ENCODE measurements around the gene SYT9.

Gene SYT9

GRCh38 chr11:7268758-7269157 lies 17.1 kb downstream of the SYT9 start:
- CTCF ChIA-PET = interaction anchor here (0.6 to 1.8 kb wide), 2 partner anchors 10 to 596 kb away, joined by 3 to 6 read pairs; no protein-coding TSS in a partner anchor

GRCh38 chr11:7270233-7270865 lies 18.6 kb downstream of the SYT9 start:
- ChIA-PET CTCF (interaction anchor here (0.6 to 1.8 kb wide), 2 partner anchors 8 to 282 kb away, joined by 4 to 6 read pairs; no protein-coding TSS in a partner anchor), POLR2A (no interaction called here)
- H3K27ac ChIP-seq (ENCODE audit: extremely low read depth, low read depth, low read length) = no peak overlapping the region
- TF ChIP-seq ZSCAN4 (tag by site-specific recombination; IDR thresholded peaks at IDR 0.05) (no peak), ZNF677 (tag by site-specific recombination; IDR thresholded peaks at IDR 0.05) (no peak), KLF9 (tag by site-specific recombination; IDR thresholded peaks at IDR 0.05; ENCODE audit: low read depth) (no peak), ZBTB11 (tag by site-specific recombination; conservative IDR thresholded peaks at IDR 0.05; ENCODE audit: low read depth) (no peak), ZNF654 (tag by site-specific recombination; IDR thresholded peaks at IDR 0.05; ENCODE audit: low read depth) (no peak), ZBTB44 (tag by site-specific recombination; IDR thresholded peaks at IDR 0.05) (no peak), ZNF704 (tag by site-specific recombination; IDR thresholded peaks at IDR 0.05) (no peak), ZNF174 (tag by site-specific recombination; IDR thresholded peaks at IDR 0.05) (no peak), SCRT2 (tag by site-specific recombination; IDR thresholded peaks at IDR 0.05) (no peak), ZNF140 (tag by site-specific recombination; IDR thresholded peaks at IDR 0.05) (no peak), ZSCAN18 (tag by site-specific recombination; IDR thresholded peaks at IDR 0.05) (no peak), ZNF558 (tag by site-specific recombination; IDR thresholded peaks at IDR 0.05) (no peak), ZNF184 (tag by site-specific recombination; IDR thresholded peaks at IDR 0.05) (no peak), ZSCAN23 (tag by site-specific recombination; IDR thresholded peaks at IDR 0.05) (no peak)

More at GRCh38 chr11:7268758-7269157, 17.1 kb downstream of the SYT9 start:
- no peaks in the 10 kb centered on the region for H3K4me1 ChIP-seq (ENCODE audit: control insufficient read depth, insufficient read depth, low read length)
- H3K4me3 ChIP-seq (ENCODE audit: low read depth, low read length) = no peak overlapping the region
- H3K36me3 ChIP-seq (ENCODE audit: control insufficient read depth in 2 of 2, insufficient read depth in 1 of 2, low read length in 2 of 2) = no peaks in the 10 kb centered on the region
- H3K9me3 ChIP-seq (ENCODE audit: control insufficient read depth, insufficient read depth, low read depth, low read length) = no peaks in the 10 kb centered on the region
- POLR2A ChIA-PET = no interaction called here
- H3K27ac ChIP-seq (ENCODE audit: extremely low read depth, low read depth, low read length) = no peak overlapping the region
- no peak for TF ChIP-seq ZNF600 (tag by site-specific recombination; IDR thresholded peaks at IDR 0.05)
- no peak for TF ChIP-seq ZNF239 (tag by site-specific recombination; IDR thresholded peaks at IDR 0.05)
- TF ChIP-seq ZNF837 (tag by site-specific recombination; IDR thresholded peaks at IDR 0.05) = no peak
- no peak for TF ChIP-seq ZXDB (tag by site-specific recombination; IDR thresholded peaks at IDR 0.05)
- TF ChIP-seq WT1 (tag by site-specific recombination; IDR thresholded peaks at IDR 0.05) = no peak
- TF ChIP-seq ZNF184 (tag by site-specific recombination; IDR thresholded peaks at IDR 0.05) = no peak
- TF ChIP-seq SP2 (tag by site-specific recombination; IDR thresholded peaks at IDR 0.05) = no peak
- TF ChIP-seq ZNF514 (tag by site-specific recombination; IDR thresholded peaks at IDR 0.05) = no peak
- no peak for TF ChIP-seq ZBTB26 (tag by site-specific recombination; optimal IDR thresholded peaks at IDR 0.05)
- no peak for TF ChIP-seq ZNF664 (tag by site-specific recombination; IDR thresholded peaks at IDR 0.05)
- no peak for TF ChIP-seq ZNF140 (tag by site-specific recombination; IDR thresholded peaks at IDR 0.05)
- no peak for TF ChIP-seq BCL6B (tag by site-specific recombination; IDR thresholded peaks at IDR 0.05)
- TF ChIP-seq ZNF274 (IDR thresholded peaks at IDR 0.05; ENCODE audit: low read length) = no peak
- no peak for TF ChIP-seq ZNF274 (tag by site-specific recombination; IDR thresholded peaks at IDR 0.05; ENCODE audit: borderline replicate concordance)
- TF ChIP-seq ZNF521 (tag by site-specific recombination; IDR thresholded peaks at IDR 0.05) = no peak

More at GRCh38 chr11:7270233-7270865, 18.6 kb downstream of the SYT9 start:
- Histone ChIP-seq H3K36me3 (ENCODE audit: control insufficient read depth in 2 of 2, insufficient read depth in 1 of 2, low read length in 2 of 2) (no peaks in the 10 kb centered on the region), H3K9me3 (ENCODE audit: control insufficient read depth, insufficient read depth, low read depth, low read length) (no peaks in the 10 kb centered on the region), H3K4me1 (ENCODE audit: control insufficient read depth, insufficient read depth, low read length) (no peaks in the 10 kb centered on the region), H3K4me3 (ENCODE audit: low read depth, low read length) (no peak overlapping the region)
